Bronchial epithelial cell (primary cell): ENCODE results near the gene PLEKHA5. TPM values are rescaled to one million over a fixed set of nuclear protein-coding genes. Genes with fewer than 3 reads are reported as not detected.

Experiments
- DNase-seq: peaks from one replicate; pipeline ENCODE4 v3.0.0-alpha.2; 2010; ENCODE audit warnings: low read depth
- FAIRE-seq: peaks from 2 replicates; lab custom pipeline; 2011; peaks lifted over from hg19 to GRCh38; lab: Jason Lieb, UNC
- H3K27me3 ChIP-seq: 2 replicates; pipeline ENCODE4 v1.5.1; 2011; ENCODE audit warnings: low read length; ENCODE audit not compliant: control insufficient read depth, insufficient read depth
- H3K36me3 ChIP-seq: 2 replicates; pipeline ENCODE4 v1.5.1; 2011; ENCODE audit warnings: low read length; ENCODE audit not compliant: control insufficient read depth, insufficient read depth
- H3K4me3 ChIP-seq: 2 replicates; pipeline ENCODE4 v1.5.1; 2011; ENCODE audit warnings: mild to moderate bottlenecking, low read depth, low read length, control low read depth
- total RNA-seq: library from RNA; depleted of rRNA; stranded (reverse); fragments of >200 nt; gene quantifications from 2 replicates; pipeline ENCODE4 v1.2.1, GENCODE V29; 2014
- TF ChIP-seq, protein P1 (sequence below): IDR thresholded peaks from 2 replicates; pipeline ENCODE4 v1.5.1; 2011; ENCODE audit warnings: mild to moderate bottlenecking, moderate library complexity, low read length, control low read depth, inconsistent platforms; ENCODE audit not compliant: insufficient read depth, severe bottlenecking

Gene PLEKHA5
- total RNA-seq, 1 donor from 2014 or later = 24.0 TPM

DNA sequence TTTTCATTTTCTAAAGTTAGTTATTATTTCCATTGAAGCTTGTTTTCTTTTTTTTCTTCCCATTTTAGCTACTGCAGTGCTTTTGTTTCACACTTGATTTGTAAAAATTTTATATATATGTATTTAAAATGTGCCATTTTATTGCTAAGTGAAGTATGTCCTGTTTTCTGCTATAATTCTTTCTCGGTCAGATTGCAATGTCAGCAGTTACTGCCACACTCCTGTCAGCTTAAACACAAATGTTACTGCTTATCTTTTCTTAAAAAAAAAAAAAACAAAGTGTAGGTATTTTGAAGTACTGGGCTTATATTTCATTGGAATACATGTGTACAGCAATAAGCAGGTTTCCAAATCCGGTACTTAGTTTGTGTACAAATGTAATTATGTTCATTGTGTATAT is 246.4 kb downstream of the PLEKHA5 start:
- FAIRE-seq = no peak
- DNase-seq = no peak
- no peak overlapping the region for H3K4me3 ChIP-seq
- H3K27me3 ChIP-seq = no peaks in the 10 kb centered on the region
- H3K36me3 ChIP-seq = no peaks in the 10 kb centered on the region
- TF ChIP-seq, protein P1, sequence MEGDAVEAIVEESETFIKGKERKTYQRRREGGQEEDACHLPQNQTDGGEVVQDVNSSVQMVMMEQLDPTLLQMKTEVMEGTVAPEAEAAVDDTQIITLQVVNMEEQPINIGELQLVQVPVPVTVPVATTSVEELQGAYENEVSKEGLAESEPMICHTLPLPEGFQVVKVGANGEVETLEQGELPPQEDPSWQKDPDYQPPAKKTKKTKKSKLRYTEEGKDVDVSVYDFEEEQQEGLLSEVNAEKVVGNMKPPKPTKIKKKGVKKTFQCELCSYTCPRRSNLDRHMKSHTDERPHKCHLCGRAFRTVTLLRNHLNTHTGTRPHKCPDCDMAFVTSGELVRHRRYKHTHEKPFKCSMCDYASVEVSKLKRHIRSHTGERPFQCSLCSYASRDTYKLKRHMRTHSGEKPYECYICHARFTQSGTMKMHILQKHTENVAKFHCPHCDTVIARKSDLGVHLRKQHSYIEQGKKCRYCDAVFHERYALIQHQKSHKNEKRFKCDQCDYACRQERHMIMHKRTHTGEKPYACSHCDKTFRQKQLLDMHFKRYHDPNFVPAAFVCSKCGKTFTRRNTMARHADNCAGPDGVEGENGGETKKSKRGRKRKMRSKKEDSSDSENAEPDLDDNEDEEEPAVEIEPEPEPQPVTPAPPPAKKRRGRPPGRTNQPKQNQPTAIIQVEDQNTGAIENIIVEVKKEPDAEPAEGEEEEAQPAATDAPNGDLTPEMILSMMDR = no peak

DNA sequence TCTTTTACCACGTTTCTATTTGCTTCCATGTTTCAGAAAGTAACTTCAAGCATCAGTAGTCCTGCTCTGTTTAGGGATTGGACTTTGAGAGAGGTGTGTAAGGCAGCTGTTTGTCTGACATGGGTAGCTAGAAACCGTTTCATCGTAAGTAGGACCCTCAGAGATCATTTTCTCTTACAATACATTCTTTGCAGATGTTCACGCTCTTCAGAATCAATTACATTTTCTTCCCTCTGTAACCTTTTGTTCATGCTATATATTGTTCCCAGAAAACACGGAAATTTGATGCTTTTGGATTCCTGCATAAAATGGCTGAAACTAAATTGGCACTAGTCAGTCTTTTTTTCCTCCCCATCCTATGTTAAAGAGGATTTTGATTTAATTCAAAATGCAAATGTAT is 247.2 kb downstream of the PLEKHA5 start:
- no peak for DNase-seq
- no peak for FAIRE-seq
- TF ChIP-seq, protein P1 = no peak

DNA sequence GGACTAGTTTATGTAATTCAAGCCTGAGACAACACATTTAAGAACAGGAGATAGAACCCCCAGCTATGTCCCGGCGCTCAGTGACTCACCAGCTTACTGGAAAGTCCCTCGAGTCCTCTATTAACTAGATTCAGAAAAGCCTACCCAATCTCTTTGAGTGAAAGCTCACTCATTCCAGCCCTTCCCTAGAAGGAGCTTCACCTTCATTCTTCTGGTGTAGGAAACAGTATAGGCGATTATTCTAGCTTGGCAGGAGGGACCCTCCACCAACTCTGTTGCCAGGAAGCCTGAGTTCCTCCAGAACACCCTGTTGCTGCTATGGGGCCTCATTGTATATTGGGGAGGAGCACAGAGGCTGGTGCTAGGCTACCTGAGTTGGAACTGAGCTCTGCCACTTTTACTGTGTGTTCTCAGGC is 252.6 kb downstream of the PLEKHA5 start:
- FAIRE-seq (no peak), DNase-seq (peak; percentile 87)
- TF ChIP-seq, protein P1 = no peak
- no peak overlapping the region for H3K4me3 ChIP-seq
- no peaks in the 10 kb centered on the region for H3K27me3 ChIP-seq
- no peaks in the 10 kb centered on the region for H3K36me3 ChIP-seq

More for the DNA sequence above, 247.2 kb downstream of the PLEKHA5 start:
- no peaks in the 10 kb centered on the region for H3K36me3 ChIP-seq
- H3K27me3 ChIP-seq = no peaks in the 10 kb centered on the region
- H3K4me3 ChIP-seq = no peak overlapping the region

DNA sequence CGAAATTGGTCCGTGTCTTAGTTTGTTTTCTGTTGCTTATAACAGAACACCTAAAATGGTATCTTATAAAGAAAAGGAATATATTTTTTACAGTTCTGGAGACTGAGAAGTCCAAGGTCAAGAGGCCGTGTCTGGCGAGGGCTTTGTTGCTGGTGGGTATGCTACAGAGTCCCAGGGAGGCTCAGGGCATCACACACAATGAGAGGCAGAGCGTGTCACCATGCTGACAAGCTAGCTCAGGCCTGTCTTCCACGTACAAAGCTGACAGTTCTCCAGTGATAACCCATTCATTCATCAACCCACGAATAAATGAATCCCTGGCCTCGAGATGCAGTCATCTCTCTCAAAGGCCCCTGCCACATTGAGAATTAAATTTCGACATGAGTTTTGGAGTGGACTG is 253.0 kb downstream of the PLEKHA5 start:
- DNase-seq (no peak), FAIRE-seq (no peak)
- H3K27me3 ChIP-seq = no peaks in the 10 kb centered on the region
- H3K36me3 ChIP-seq = no peaks in the 10 kb centered on the region
- TF ChIP-seq, protein P1 = no peak
- no peak overlapping the region for H3K4me3 ChIP-seq

DNA sequence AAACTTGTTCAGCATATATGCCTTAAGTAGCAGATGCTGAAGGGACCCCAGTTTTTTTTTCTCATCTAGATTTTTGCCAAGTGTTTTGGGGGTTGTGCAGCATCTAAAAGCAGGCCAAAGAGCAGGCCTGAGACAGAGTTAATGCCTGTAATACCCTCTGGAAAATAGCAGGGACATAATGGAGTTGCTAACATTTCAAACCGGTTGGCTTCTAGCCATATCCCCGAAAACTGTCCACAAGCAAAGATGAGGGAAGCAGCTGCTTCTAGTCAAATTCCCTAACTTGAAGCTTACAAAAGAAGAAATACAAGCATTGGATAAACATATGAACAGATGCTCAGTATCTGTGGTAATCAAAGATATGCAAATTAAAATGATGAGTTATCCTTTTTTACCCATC is 257.6 kb downstream of the PLEKHA5 start:
- TF ChIP-seq, protein P1 = no peak
- no peaks in the 10 kb centered on the region for H3K36me3 ChIP-seq
- no peak for FAIRE-seq
- no peak for DNase-seq
- no peak overlapping the region for H3K4me3 ChIP-seq
- no peaks in the 10 kb centered on the region for H3K27me3 ChIP-seq

DNA sequence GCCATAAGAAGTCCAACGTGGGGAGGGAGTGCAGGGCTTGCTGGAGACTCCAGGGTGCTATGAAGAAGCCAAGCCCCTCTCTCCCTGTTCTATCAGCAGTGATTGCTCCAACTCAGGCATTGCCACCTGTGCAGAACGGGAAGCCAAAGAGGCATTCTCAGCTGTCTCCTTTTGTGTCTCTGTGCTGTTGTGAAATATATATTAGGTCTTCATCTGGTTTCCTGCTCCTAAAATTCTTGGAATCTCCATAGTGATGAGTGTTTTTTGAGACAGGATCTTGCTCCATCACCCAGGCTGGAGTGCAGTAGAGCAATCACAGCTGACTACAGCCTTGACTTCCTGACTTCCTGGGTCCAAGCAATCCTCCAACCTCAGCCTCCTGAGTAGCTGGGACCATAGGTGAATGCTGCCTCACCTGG is 258.6 kb downstream of the PLEKHA5 start:
- H3K27me3 ChIP-seq = no peaks in the 10 kb centered on the region
- no peak for DNase-seq
- H3K4me3 ChIP-seq = no peak overlapping the region
- no peak for FAIRE-seq
- H3K36me3 ChIP-seq = no peaks in the 10 kb centered on the region
- TF ChIP-seq, protein P1 = no peak
